Measurements from ENCODE around the gene CRNKL1. TPM values are rescaled to one million over a fixed set of nuclear protein-coding genes. Genes with fewer than 3 reads are reported as not detected.

CRNKL1 gene
- polyA plus RNA-seq, 1 of the 3 experiments (the other 2 are of a cell fraction), result 7.6 TPM

- 61% methylated on average over 9 of the region's 9 CpGs for WGBS (ENCODE audit: low lambda C conversion rate)
- CTCF ChIA-PET, result interaction anchor here (0.9 to 4.3 kb wide), 13 partner anchors 11 to 510 kb away, joined by 3 to 77 read pairs (median 6); no protein-coding TSS in a partner anchor
Measured at GRCh38 chr20:20085071-20085470, 32.8 kb upstream of the CRNKL1 start.

More at GRCh38 chr20:20085071-20085470, 32.8 kb upstream of the CRNKL1 start:
- Histone ChIP-seq H4K20me1 (ENCODE audit: insufficient read depth) (no peaks in the 10 kb centered on the region), H3K36me3 (replicated peaks in 1 of 2; ENCODE audit: control insufficient read depth in 1 of 2, insufficient read depth in 2 of 2, low read length in 1 of 2) (no peaks in the 10 kb centered on the region), H3K27me3 (ENCODE audit: insufficient read depth) (peaks cover 4% of the 10 kb centered on the region; the same call in 1 of the 2 replicates), H3K9ac (no peak overlapping the region), H3K9me3 (no peaks in the 10 kb centered on the region), H3K4me1 (ENCODE audit: control insufficient read depth in 1 of 2, insufficient read depth in 2 of 2, low read depth in 1 of 2, low read length in 1 of 2) (no peaks in the 10 kb centered on the region; a peak in 2 of 4 replicates), H3K27ac (ENCODE audit: low read depth in 2 of 2, low read length in 1 of 2) (no peak overlapping the region), H3K9me2 (no peaks in the 10 kb centered on the region), H3K4me3 (ENCODE audit: low read depth in 2 of 2, low read length in 1 of 2) (no peak overlapping the region), H2AFZ (ENCODE audit: low read depth) (no peak overlapping the region), H3F3A (replicated peaks; ENCODE audit: insufficient read depth) (no peaks in the 10 kb centered on the region), H3K4me2 (no peak overlapping the region), H3K79me2 (ENCODE audit: insufficient read depth) (no peaks in the 10 kb centered on the region)
- POLR2A ChIA-PET, result no interaction called here
- no peak for DNase-seq
- TF ChIP-seq MEF2A (IDR thresholded peaks at IDR 0.05; ENCODE audit: borderline replicate concordance, low read depth), result no peak
- no peak for TF ChIP-seq TEAD4 (IDR thresholded peaks at IDR 0.05; ENCODE audit: borderline replicate concordance, insufficient read depth)
- no peak for TF ChIP-seq TAF1 (IDR thresholded peaks at IDR 0.05; ENCODE audit: borderline replicate concordance, low read depth, low read length)
- TF ChIP-seq FOSL2 (IDR thresholded peaks at IDR 0.05; ENCODE audit: borderline replicate concordance, low read depth), result no peak
- no peak for TF ChIP-seq USF1 (IDR thresholded peaks at IDR 0.05; ENCODE audit: borderline replicate concordance, low read depth)
- TF ChIP-seq POLR2AphosphoS5 (IDR thresholded peaks at IDR 0.05; ENCODE audit: low read depth, low read length), result no peak
- no peak for TF ChIP-seq REST (IDR thresholded peaks at IDR 0.05; ENCODE audit: low read depth, low read length)
- TF ChIP-seq RCOR1 (IDR thresholded peaks at IDR 0.05; ENCODE audit: low read length), result no peak
- no peak for TF ChIP-seq GABPA (IDR thresholded peaks at IDR 0.05; ENCODE audit: low read depth)
- TF ChIP-seq IRF3 (IDR thresholded peaks at IDR 0.05; ENCODE audit: low read depth, low read length), result no peak
- TF ChIP-seq MXI1 (IDR thresholded peaks at IDR 0.05; ENCODE audit: low read depth, low read length), result no peak
- no peak for TF ChIP-seq MAX (IDR thresholded peaks at IDR 0.05; ENCODE audit: low read depth)
- no peak for TF ChIP-seq FOXM1 (IDR thresholded peaks at IDR 0.05; ENCODE audit: low read depth)
- no peak for TF ChIP-seq NFIC (IDR thresholded peaks at IDR 0.05; ENCODE audit: borderline replicate concordance)
- TF ChIP-seq GATA2 (CRISPR knock-in tag; IDR thresholded peaks at IDR 0.05), result no peak

All from SK-N-SH (cell line).